Heart left ventricle (tissue), 16 donors: ENCODE results near the gene CTNNA3. TPM values are rescaled to one million over a fixed set of nuclear protein-coding genes. Genes with fewer than 3 reads are reported as not detected.

Experiments
- ATAC-seq, 4 donors: fragments of 200-7000 bp; cut with Tn5 transposase; one replicate each; pipeline ENCODE4 v1.9.1; 2020 to 2022; ENCODE audit warnings: moderate library complexity in 4 of 4, mild to moderate bottlenecking in 3 of 4, moderate number of reproducible peaks in 1 of 4
- DNase-seq, 5 donors: peaks; one replicate each; pipeline ENCODE4 v3.0.0-alpha.2; 2020
- H3K27ac ChIP-seq, 12 donors: fragments of 200-600 bp; sonication (generic) in 4 of 12; one replicate each; pipeline versions ENCODE4 v1.5.0 to v1.8.0; 2016 to 2022; ENCODE audit warnings: mild to moderate bottlenecking in 2 of 12
- H3K27me3 ChIP-seq, 9 donors: fragments of 200-600 bp; sonication (generic) in 2 of 9; one replicate each; pipeline versions ENCODE4 v1.5.1 to v1.8.0; 2016 to 2022; ENCODE audit warnings: mild to moderate bottlenecking in 3 of 9
- H3K36me3 ChIP-seq, 9 donors: fragments of 200-600 bp; sonication (generic) in 2 of 9; one replicate each; pipeline versions ENCODE4 v1.5.0 to v1.8.0; 2018 to 2022; ENCODE audit warnings: mild to moderate bottlenecking in 2 of 9
- H3K4me1 ChIP-seq, 12 donors: fragments of 200-600 bp; sonication (generic) in 4 of 12; one replicate each; pipeline versions ENCODE4 v1.5.0 to v1.8.0; 2016 to 2022; ENCODE audit warnings: mild to moderate bottlenecking in 3 of 12
- H3K4me3 ChIP-seq, 12 donors: fragments of 200-600 bp; sonication (generic) in 4 of 12; one replicate each; pipeline versions ENCODE4 v1.5.0 to v1.8.0; 2017 to 2022; ENCODE audit warnings: mild to moderate bottlenecking in 9 of 12, moderate library complexity in 4 of 12
- H3K9me3 ChIP-seq, 12 donors: fragments of 200-600 bp; sonication (generic) in 4 of 12; one replicate each; pipeline versions ENCODE4 v1.5.0 to v1.8.0; 2016 to 2022; ENCODE audit warnings: mild to moderate bottlenecking in 1 of 12
- CTCF ChIP-seq, 12 donors: fragments of 200-600 bp; sonication (generic) in 4 of 12; IDR thresholded peaks; one replicate each; pipeline versions ENCODE4 v1.5.0 to v1.8.0; 2018 to 2022; ENCODE audit warnings: antibody characterized with exemption in 12 of 12, mild to moderate bottlenecking in 5 of 12
- POLR2A ChIP-seq, 2 donors: fragments of 450-650 bp; IDR thresholded peaks; one replicate each; pipeline ENCODE4 v1.6.1; 2017; ENCODE audit warnings: antibody characterized with exemption in 2 of 2, mild to moderate bottlenecking in 2 of 2, moderate library complexity in 2 of 2
- WGBS, 4 donors: extraction: QIAGEN DNeasy Blood & Tissue Kit in 2 of 4; methylation state at CpG; one replicate each; pipeline versions ENCODE4 v1.1.5 to v1.1.7; 2013 to 2018; 5-methylcytosine and 5-hydroxymethylcytosine counted together
- intact Hi-C, 10 donors: fragments of 100-400 bp; cut with DNase I; formaldehyde crosslinking; loops; one replicate each; pipeline versions ENCODE4 v1.11.1 to v1.14.2; 2022
- polyA plus RNA-seq, 2 donors: library from polyadenylated mRNA; stranded (reverse); fragments of 200-250 nt; gene quantifications; one replicate each; pipeline ENCODE4 v1.2.3, GENCODE V29; 2013
- total RNA-seq, 9 donors: library from RNA; depleted of rRNA in 2 of 9; stranded (reverse); fragments of >200 nt in 2 of 9; fragmentation: NEBNext Ultra II Directional in 3 of 9; extraction: Animal tissue kit (Norgen Biotek cat#: 25700) in 3 of 9; gene quantifications; one replicate each; pipeline versions ENCODE4 v1.1.0 to v1.2.4, GENCODE V29; 2016 to 2023
- donor health status: ischemic (EF 13 %, LVEDD 7.1; RV severe dilation, severe dysfunction).
- donor health status: healthy with polysubstance abuse.
- donor health status: DM: no; HTN: yes; CAD: no.
- donor health status: DM: no; HTN: no; CAD: no.
- donor health status: ischemic (EF 25% LVEDD 6.9; RV normal size, moderate dysfunction).
- donor health status: ischemic (EF 25% LVEDD 5.7; RV mildly dilated, moderate dysfunction).
- donor health status: healthy.
- donor health status: DM: yes; HTN: yes; CAD: no.
- donor health status: ischemic (EF 35%, LVEDD 5.7; RV mildly dilated, moderate dysfunction).
- donor health status: nonischemic (EF 11% LVEDD 7.7; RV severe dilation, severe dysfunction).
- donor health status: DM: yes; HTN: yes; CAD: no.
- donor health status: PGD.
- donor health status: ischemic (EF 29% LVEDD 5.4; RV normal size, mild dysfunction).
- donor health status: nonischemic (EF 23%, LVEDD 6.1; RV moderate dilation, normal function).

CTNNA3 gene
- total and polyA plus RNA-seq, 11 donors = 4.8 to 200 (median 99.0) TPM

DNA sequence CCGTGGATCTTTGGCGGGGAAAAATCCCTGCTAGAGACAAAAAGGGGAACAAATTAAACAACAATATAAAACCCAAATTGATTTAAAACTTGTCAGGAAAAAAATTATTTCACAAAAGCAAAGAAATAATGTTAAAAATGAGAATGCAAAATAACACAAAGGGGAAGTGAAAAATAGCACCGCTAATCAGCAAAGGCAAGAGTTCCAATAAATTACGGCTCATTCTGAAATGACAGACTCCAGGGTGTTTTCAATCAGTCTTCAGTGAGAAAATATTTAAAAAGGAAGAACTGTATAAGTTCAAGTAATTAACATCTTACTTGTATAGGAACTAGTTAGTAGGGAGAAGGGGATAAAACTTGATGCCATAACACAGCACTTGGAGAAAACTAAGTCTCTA is 433.3 kb downstream of the CTNNA3 start:
- Histone ChIP-seq H3K27ac (no peak overlapping the region), H3K4me1 (no peaks in the 10 kb centered on the region), H3K36me3 (no peaks in the 10 kb centered on the region), H3K9me3 (no peaks in the 10 kb centered on the region), H3K4me3 (peak overlapping the region in 3 of 12 donors; percentile 4 to 32 (median 9)), H3K27me3 (no peaks in the 10 kb centered on the region)
- ATAC-seq (no peak), DNase-seq (no peak)
- TF ChIP-seq POLR2A (IDR thresholded peaks at IDR 0.05) (no peak), CTCF (IDR thresholded peaks at IDR 0.05) (no peak)
- 68 to 74% (median 70%) methylated on average over 4 of the region's 4 CpGs for WGBS, 4 donors
- intact Hi-C loops = no loop called here

DNA sequence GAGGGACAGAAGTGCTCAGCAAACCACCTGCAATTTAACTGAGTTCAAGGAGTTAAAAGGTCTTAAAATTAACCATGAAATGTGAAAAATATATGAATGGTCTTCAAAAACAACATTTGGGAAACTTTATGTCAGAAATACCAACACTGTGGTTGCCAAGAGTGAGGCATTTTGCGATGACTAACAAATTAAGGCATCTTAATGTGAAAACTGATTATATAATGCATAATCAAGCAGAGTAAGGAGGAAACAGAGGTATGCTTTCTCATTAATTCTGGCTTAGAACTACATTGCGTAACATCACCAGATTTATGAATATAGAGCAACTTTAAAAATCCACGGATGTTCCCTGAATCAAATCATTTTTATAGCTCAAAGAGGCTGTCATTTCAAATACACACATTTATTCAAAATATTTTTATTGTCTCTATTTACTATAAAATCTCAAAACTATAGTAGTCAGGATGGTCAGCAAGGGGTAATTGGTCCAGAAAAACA is 434.6 kb downstream of the CTNNA3 start:
- Histone ChIP-seq H3K9me3 (no peaks in the 10 kb centered on the region), H3K4me1 (peaks cover 0 to 8% (median 0%) of the 10 kb centered on the region in 12 donors), H3K4me3 (no peak overlapping the region), H3K36me3 (no peaks in the 10 kb centered on the region), H3K27ac (no peak overlapping the region), H3K27me3 (no peaks in the 10 kb centered on the region)
- WGBS, 4 donors = 90 to 96% (median 93%) methylated on average over 3 of the region's 3 CpGs
- intact Hi-C loops = no loop called here
- TF ChIP-seq CTCF (IDR thresholded peaks at IDR 0.05) = no peak
- TF ChIP-seq POLR2A (IDR thresholded peaks at IDR 0.05) = no peak
- no peak for DNase-seq
- no peak for ATAC-seq

DNA sequence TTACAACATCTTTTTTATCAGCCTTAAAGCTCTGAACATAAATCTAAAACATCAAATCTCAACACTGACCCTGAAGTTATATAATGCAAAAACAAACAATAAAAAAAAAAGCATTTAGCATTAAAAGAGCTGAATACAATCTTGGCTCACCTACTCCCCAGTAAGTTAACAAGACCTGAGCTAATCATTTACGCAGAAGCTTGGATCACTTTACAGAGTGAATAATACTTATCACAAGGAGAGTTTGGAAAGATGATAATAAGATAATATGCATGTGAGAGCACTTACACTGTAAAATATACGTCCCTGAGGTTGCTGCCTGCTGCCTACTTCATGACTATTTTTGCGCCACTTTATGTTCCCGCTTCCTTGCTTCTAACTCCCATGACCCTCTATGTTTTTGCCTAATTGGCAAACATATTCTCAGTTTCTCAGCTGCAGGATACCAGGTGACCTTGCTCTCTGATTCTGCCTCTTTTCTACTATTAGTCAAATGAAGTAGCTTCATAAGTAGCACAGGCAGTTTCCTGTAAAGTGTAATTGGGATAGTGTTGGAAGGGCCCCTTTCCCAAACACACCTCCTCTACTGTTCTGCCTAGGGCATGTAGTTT is 436.6 kb downstream of the CTNNA3 start:
- Histone ChIP-seq H3K4me3 (no peak overlapping the region), H3K27me3 (no peaks in the 10 kb centered on the region), H3K36me3 (no peaks in the 10 kb centered on the region), H3K27ac (no peak overlapping the region), H3K9me3 (no peaks in the 10 kb centered on the region), H3K4me1 (peaks cover 0 to 8% (median 0%) of the 10 kb centered on the region in 12 donors)
- 84 to 91% (median 84%) methylated on average over 4 of the region's 4 CpGs for WGBS, 4 donors
- TF ChIP-seq CTCF (IDR thresholded peaks at IDR 0.05) = no peak
- no peak for TF ChIP-seq POLR2A (IDR thresholded peaks at IDR 0.05)
- ATAC-seq = no peak
- intact Hi-C loops = no loop called here
- no peak for DNase-seq

- Histone ChIP-seq H3K27me3 (no peaks in the 10 kb centered on the region), H3K9me3 (no peaks in the 10 kb centered on the region), H3K36me3 (no peaks in the 10 kb centered on the region), H3K4me3 (no peak overlapping the region), H3K27ac (no peak overlapping the region), H3K4me1 (peaks cover 0 to 8% (median 0%) of the 10 kb centered on the region in 12 donors)
- 80 to 85% (median 83%) methylated on average over 4 of the region's 4 CpGs for WGBS, 4 donors
- intact Hi-C loops = no loop called here
- DNase-seq = no peak
- ATAC-seq = no peak
- TF ChIP-seq CTCF (IDR thresholded peaks at IDR 0.05) (no peak), POLR2A (IDR thresholded peaks at IDR 0.05) (no peak)
These were observed 438.4 kb downstream of the CTNNA3 start for GRCh38 chr10:67257427-67258144.
